ENCODE measurements around the gene BNIP3.

The BNIP3 gene

GRCh38 chr10:131979336-131979735 lies 2.4 kb downstream of the BNIP3 start:
- in situ Hi-C loops (cut with MboI; ENCODE audit: low pct_unique_long_range_greater_than_20kb, low sequenced_read_pairs, unreplicated experiment) = no loop called here
- no peak for TF ChIP-seq CTCF (IDR thresholded peaks at IDR 0.05; ENCODE audit: extremely low read depth, insufficient read depth, missing control alignments)

DNA sequence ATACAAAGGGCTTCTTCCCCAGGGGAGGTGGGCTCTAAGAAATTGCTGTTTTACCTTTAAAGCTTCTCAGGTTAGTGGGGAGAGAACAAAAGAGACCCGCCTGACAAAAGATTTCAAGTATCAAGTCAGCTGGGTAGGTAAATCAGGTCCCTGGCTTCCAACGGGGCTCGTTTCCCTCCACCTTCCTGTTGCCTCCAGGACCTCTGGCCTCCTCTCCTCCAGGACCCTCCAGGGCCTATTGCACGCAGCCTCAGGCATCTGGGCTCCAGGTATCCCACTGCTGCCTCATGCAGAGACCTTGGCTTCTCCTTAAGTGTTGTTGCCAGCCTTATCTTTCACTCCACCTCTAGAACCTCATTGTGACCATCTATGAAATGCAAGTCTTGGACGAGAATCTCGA lies 2.9 kb downstream of the BNIP3 start:
- DNase-seq (ENCODE audit: low spot score) = no peak
- in situ Hi-C loops (cut with MboI; ENCODE audit: low pct_unique_long_range_greater_than_20kb, low sequenced_read_pairs, unreplicated experiment) = no loop called here
- no peak for TF ChIP-seq CTCF (IDR thresholded peaks at IDR 0.05; ENCODE audit: extremely low read depth, insufficient read depth, missing control alignments)

More at GRCh38 chr10:131979336-131979735, 2.4 kb downstream of the BNIP3 start:
- DNase-seq (ENCODE audit: low spot score) = no peak

DNA sequence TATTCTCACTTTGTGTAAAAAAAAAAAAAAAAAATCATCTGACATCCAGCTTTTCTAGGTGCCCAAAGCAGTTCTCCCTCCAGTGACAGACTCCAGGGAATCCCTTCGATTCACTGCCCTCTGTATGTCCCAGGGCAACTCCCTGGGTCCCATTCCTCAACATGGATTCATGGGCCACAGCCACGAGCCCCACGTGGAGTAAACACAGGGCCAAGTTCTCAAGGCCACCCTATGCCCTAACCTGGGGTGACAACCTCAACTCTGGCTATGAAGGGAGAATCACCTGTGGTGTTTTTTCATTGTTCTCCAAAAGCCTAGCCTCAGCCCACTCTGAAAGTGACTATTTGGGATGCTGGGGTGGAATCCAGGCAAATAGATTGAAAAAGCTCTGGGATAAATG lies 3.4 kb downstream of the BNIP3 start:
- no peak for TF ChIP-seq CTCF (IDR thresholded peaks at IDR 0.05; ENCODE audit: extremely low read depth, insufficient read depth, missing control alignments)
- in situ Hi-C loops (cut with MboI; ENCODE audit: low pct_unique_long_range_greater_than_20kb, low sequenced_read_pairs, unreplicated experiment) = no loop called here
- no peak for DNase-seq (ENCODE audit: low spot score)

GRCh38 chr10:131977323-131978096 lies 4.2 kb downstream of the BNIP3 start:
- in situ Hi-C loops (cut with MboI; ENCODE audit: low pct_unique_long_range_greater_than_20kb, low sequenced_read_pairs, unreplicated experiment) = no loop called here
- no peak for TF ChIP-seq CTCF (IDR thresholded peaks at IDR 0.05; ENCODE audit: extremely low read depth, insufficient read depth, missing control alignments)

DNA sequence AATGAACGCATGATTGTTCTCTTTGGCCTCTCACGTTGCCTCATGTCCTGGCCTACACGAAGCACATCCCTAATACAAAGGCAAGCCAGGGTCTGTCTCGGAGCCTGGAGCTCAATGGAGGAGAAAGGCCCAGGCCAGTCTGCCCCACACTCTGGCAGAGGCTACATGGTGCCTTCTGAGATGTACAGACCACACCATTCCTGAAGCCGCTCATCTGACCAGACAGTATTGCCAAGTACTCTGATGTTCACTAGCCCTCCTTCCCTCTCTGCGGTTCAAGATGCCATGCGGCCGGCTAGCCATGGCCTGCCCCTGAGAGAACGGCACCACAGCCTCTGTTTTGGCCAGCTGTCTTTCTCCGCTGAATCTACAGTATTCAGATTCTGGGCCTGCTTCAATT lies 5.9 kb downstream of the BNIP3 start:
- no peak for TF ChIP-seq CTCF (IDR thresholded peaks at IDR 0.05; ENCODE audit: extremely low read depth, insufficient read depth, missing control alignments)
- in situ Hi-C loops (cut with MboI; ENCODE audit: low pct_unique_long_range_greater_than_20kb, low sequenced_read_pairs, unreplicated experiment) = no loop called here
- no peak for DNase-seq (ENCODE audit: low spot score)

More at GRCh38 chr10:131977323-131978096, 4.2 kb downstream of the BNIP3 start:
- no peak for DNase-seq (ENCODE audit: low spot score)

DNA sequence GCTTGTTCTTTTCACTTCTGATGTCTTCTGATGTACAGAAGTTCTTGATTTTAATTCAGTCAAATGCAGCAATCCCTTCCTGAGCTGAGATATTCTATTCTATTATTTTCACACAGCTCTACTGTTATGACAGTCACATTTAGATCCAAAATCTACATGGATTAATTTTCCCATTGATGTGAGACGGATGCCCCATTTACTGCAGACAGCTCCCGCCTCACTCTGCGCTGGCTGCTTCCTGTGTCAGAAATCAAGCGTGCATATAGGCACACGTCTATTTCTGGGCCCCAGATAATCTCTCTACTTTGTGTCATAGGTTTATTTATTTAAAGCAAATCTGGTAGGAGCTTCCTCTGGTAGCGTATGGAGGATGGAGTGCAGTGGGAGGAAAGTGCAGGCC lies 6.7 kb downstream of the BNIP3 start:
- in situ Hi-C loops (cut with MboI; ENCODE audit: low pct_unique_long_range_greater_than_20kb, low sequenced_read_pairs, unreplicated experiment) = no loop called here

More for the DNA sequence above, 6.7 kb downstream of the BNIP3 start:
- no peak for TF ChIP-seq CTCF (IDR thresholded peaks at IDR 0.05; ENCODE audit: extremely low read depth, insufficient read depth, missing control alignments)
- DNase-seq (ENCODE audit: low spot score) = no peak
